ENCODE measurements around the gene SIPA1L3. TPM values are rescaled to one million over a fixed set of nuclear protein-coding genes. Genes with fewer than 3 reads are reported as not detected.

The SIPA1L3 gene
- total and polyA plus RNA-seq, 2 of the 13 experiments (the other 11 are each of a cell fraction or from before 2014, with no cell fraction given): 5.5 to 7.7 TPM

GRCh38 chr19:37988758-37989635, 82.0 kb downstream of the SIPA1L3 start (continued):
- TF ChIP-seq MEF2D (CRISPR knock-in tag; IDR thresholded peaks at IDR 0.05) (no peak), ZNF333 (CRISPR knock-in tag; IDR thresholded peaks at IDR 0.05; ENCODE audit: borderline replicate concordance) (no peak), NR2F6 (IDR thresholded peaks at IDR 0.05) (peak; percentile 55; the same call in 1 of the 2 replicates), NR2F6 (CRISPR knock-in tag; IDR thresholded peaks at IDR 0.05) (no peak), HNF4G (IDR thresholded peaks at IDR 0.05; ENCODE audit: borderline replicate concordance, low read depth, low read length) (peak; percentile 31; the same call in 1 of the 2 replicates), HNF4G (CRISPR knock-in tag; IDR thresholded peaks at IDR 0.05; ENCODE audit: borderline replicate concordance, low read depth) (peak; percentile 52; the same call in 1 of the 2 replicates), EP300 (IDR thresholded peaks at IDR 0.05; ENCODE audit: low read depth in 2 of 2, low read length in 2 of 2) (0 out of 4 replicates have a peak, but pooled peaks of 1 of the 2 experiments have one; percentile 10), EP300 (CRISPR knock-in tag; IDR thresholded peaks at IDR 0.05; ENCODE audit: borderline replicate concordance) (no peak), ZNF619 (CRISPR knock-in tag; IDR thresholded peaks at IDR 0.05) (no peak), UBTF (CRISPR knock-in tag; IDR thresholded peaks at IDR 0.05) (peak; percentile 34; the same call in 1 of the 2 replicates), ZNF672 (CRISPR knock-in tag; IDR thresholded peaks at IDR 0.05) (no peak), ZNF451 (CRISPR knock-in tag; IDR thresholded peaks at IDR 0.05) (no peak), ZNF441 (CRISPR knock-in tag; IDR thresholded peaks at IDR 0.05; ENCODE audit: borderline replicate concordance) (no peak), ZBTB10 (CRISPR knock-in tag; IDR thresholded peaks at IDR 0.05; ENCODE audit: borderline replicate concordance) (no peak), REXO4 (CRISPR knock-in tag; IDR thresholded peaks at IDR 0.05; ENCODE audit: borderline replicate concordance) (no peak), ISL2 (CRISPR knock-in tag; IDR thresholded peaks at IDR 0.05) (no peak), TAF15 (IDR thresholded peaks at IDR 0.05; ENCODE audit: low read depth, low read length, poor library complexity, severe bottlenecking) (no peak), ZNF782 (CRISPR knock-in tag; IDR thresholded peaks at IDR 0.05; ENCODE audit: borderline replicate concordance) (no peak), HIVEP1 (CRISPR knock-in tag; IDR thresholded peaks at IDR 0.05) (0 out of 2 replicates have a peak, but pooled peaks have one; percentile 42), ZNF180 (CRISPR knock-in tag; IDR thresholded peaks at IDR 0.05; ENCODE audit: borderline replicate concordance, low read depth) (no peak), ATF5 (CRISPR knock-in tag; IDR thresholded peaks at IDR 0.05; ENCODE audit: low read depth) (no peak)
